ENCODE measurements around the gene OSBPL5.
A peak's percentile ranks its signal among the peaks of the same experiment; 100 is the strongest.

Gene OSBPL5

GRCh38 chr11:3049430-3050243 lies 115.5 kb downstream of the OSBPL5 start:
- DNase-seq, result peak; percentile 25

GRCh38 chr11:3047637-3048036 lies 117.5 kb downstream of the OSBPL5 start:
- no peak for DNase-seq

- DNase-seq, result no peak
Observed at GRCh38 chr11:3046641-3047040, 118.5 kb downstream of the OSBPL5 start.

- no peak for DNase-seq
Observed at GRCh38 chr11:3046190-3046589, 118.9 kb downstream of the OSBPL5 start.

GRCh38 chr11:3044915-3045314 lies 120.2 kb downstream of the OSBPL5 start:
- DNase-seq, result no peak

- DNase-seq, result no peak
Observed at GRCh38 chr11:3044004-3044403, 121.1 kb downstream of the OSBPL5 start.

GRCh38 chr11:3043315-3043871 lies 121.7 kb downstream of the OSBPL5 start:
- DNase-seq, result no peak

- no peak for DNase-seq
Observed at GRCh38 chr11:3042496-3043314, 122.4 kb downstream of the OSBPL5 start.

- no peak for DNase-seq
Observed at GRCh38 chr11:3041699-3042441, 123.2 kb downstream of the OSBPL5 start.

GRCh38 chr11:3040881-3041280 lies 124.2 kb downstream of the OSBPL5 start:
- DNase-seq, result no peak

- DNase-seq, result no peak
Observed at GRCh38 chr11:3037945-3038271, 127.2 kb downstream of the OSBPL5 start.

Measured in GOT3 (cell line).